Endothelial cell of umbilical vein (primary cell): ENCODE data around the gene GP9. TPM values are rescaled to one million over a fixed set of nuclear protein-coding genes. Genes with fewer than 3 reads are reported as not detected.

Source experiments
- BruUV-seq: library from RNA; stranded (reverse); fragments of 400-500 nt; replicated peaks from 2 replicates; lab custom pipeline; 2021; lab: Mats Ljungman, UMichigan
- CTCF ChIA-PET: fragments of 300-600, 350-600 bp; sonication (Branson Sonifier 250); formaldehyde crosslinking; loops from one replicate; lab custom pipeline; 2021; ENCODE audit warnings: antibody characterized with exemption, inconsistent platforms; lab: Charles Lee
- POLR2A ChIA-PET: fragments of 300-600, 350-600 bp; sonication (Branson Sonifier 250); formaldehyde crosslinking; loops from one replicate; lab custom pipeline; 2021; ENCODE audit warnings: antibody characterized with exemption, inconsistent platforms; lab: Charles Lee
- DNase-seq: peaks from one replicate; pipeline ENCODE4 v3.0.0-alpha.2; 2011; ENCODE audit warnings: low read depth, low spot score
- FAIRE-seq: peaks from 2 replicates; lab custom pipeline; 2011; peaks lifted over from hg19 to GRCh38; lab: Jason Lieb, UNC
- H2AFZ ChIP-seq: 2 replicates; pipeline ENCODE4 v1.6.0; 2012; ENCODE audit warnings: low read depth, low read length, control low read depth, inconsistent platforms
- H3K27ac ChIP-seq: 2 replicates; pipeline ENCODE4 v1.5.1; 2011; ENCODE audit warnings: low read depth, mild to moderate bottlenecking, control low read depth, low read length, moderate library complexity; ENCODE audit not compliant: insufficient read depth
- H3K27me3 ChIP-seq, 2 experiments: 2 replicates each; pipeline versions ENCODE4 v1.6.0 to v1.6.1; 2011; ENCODE audit warnings: low read length in 2 of 2, mixed read lengths in 1 of 2; ENCODE audit not compliant: control insufficient read depth in 2 of 2, insufficient read depth in 2 of 2
- H3K36me3 ChIP-seq, 2 experiments: 2 replicates in 1 of 2; 3 replicates in 1 of 2; pipeline ENCODE4 v1.5.1; 2011; ENCODE audit warnings: low read length in 2 of 2, mild to moderate bottlenecking in 1 of 2, moderate library complexity in 1 of 2; ENCODE audit not compliant: control insufficient read depth in 2 of 2, insufficient read depth in 2 of 2; ENCODE audit errors: extremely low read depth in 1 of 2
- H3K4me1 ChIP-seq: 3 replicates; pipeline ENCODE4 v1.5.1; 2011; ENCODE audit warnings: mild to moderate bottlenecking, low read length; ENCODE audit not compliant: control insufficient read depth, insufficient read depth; ENCODE audit errors: extremely low read depth
- H3K4me2 ChIP-seq: 2 replicates; pipeline ENCODE4 v1.6.1; 2011; ENCODE audit warnings: low read length, control low read depth, mixed read lengths; ENCODE audit not compliant: insufficient read depth
- H3K4me3 ChIP-seq, 3 experiments: fragments of 200-600 bp in 1 of 3; sonication (generic), shearing (Covaris generic) in 1 of 3; replicated peaks in 1 of 3; 2 replicates each; pipeline ENCODE4 v1.5.1; 2011 to 2016; ENCODE audit warnings: control low read depth in 3 of 3, low read length in 3 of 3, mild to moderate bottlenecking in 2 of 3, inconsistent platforms in 1 of 3, low read depth in 1 of 3, moderate library complexity in 1 of 3; ENCODE audit not compliant: insufficient read depth in 1 of 3
- H3K79me2 ChIP-seq: 2 replicates; pipeline ENCODE4 v1.6.0; 2012; ENCODE audit warnings: low read length, inconsistent platforms; ENCODE audit not compliant: control insufficient read depth, insufficient read depth
- H3K9ac ChIP-seq: replicated peaks from 2 replicates; pipeline ENCODE3; 2011; ENCODE audit warnings: low read length, control low read depth; ENCODE audit not compliant: insufficient read depth; ENCODE audit errors: extremely low read depth
- H3K9me1 ChIP-seq: replicated peaks from 3 replicates; pipeline ENCODE4 v1.6.0; 2011; ENCODE audit warnings: mild to moderate bottlenecking, low read length; ENCODE audit not compliant: control insufficient read depth, insufficient read depth; ENCODE audit errors: extremely low read depth
- H3K9me3 ChIP-seq: replicated peaks from 2 replicates; pipeline ENCODE4 v1.5.1; 2012; ENCODE audit warnings: low read length, inconsistent platforms; ENCODE audit not compliant: control insufficient read depth, insufficient read depth
- H4K20me1 ChIP-seq: replicated peaks from 2 replicates; pipeline ENCODE3; 2011; ENCODE audit warnings: mild to moderate bottlenecking, low read length; ENCODE audit not compliant: control insufficient read depth, insufficient read depth; ENCODE audit errors: extremely low read depth
- EZH2 ChIP-seq: IDR thresholded peaks from 2 replicates; pipeline ENCODE4 v1.6.1; 2012; ENCODE audit warnings: borderline replicate concordance, low read depth, mild to moderate bottlenecking, moderate library complexity, low read length, inconsistent platforms; ENCODE audit not compliant: severe bottlenecking
- FOS ChIP-seq: IDR thresholded peaks from 2 replicates; pipeline ENCODE4 v1.6.1; 2011; ENCODE audit warnings: mild to moderate bottlenecking, low read length, moderate library complexity, borderline replicate concordance; ENCODE audit not compliant: insufficient read depth
- GATA2 ChIP-seq: IDR thresholded peaks from 2 replicates; pipeline ENCODE4 v1.7.0; 2011; ENCODE audit warnings: low read depth, mild to moderate bottlenecking, moderate library complexity, mixed read lengths, low read length; ENCODE audit not compliant: insufficient read length, insufficient read depth
- JUN ChIP-seq: IDR thresholded peaks from 2 replicates; pipeline ENCODE4 v1.6.1; 2011; ENCODE audit warnings: borderline replicate concordance, low read depth; ENCODE audit not compliant: insufficient read length, insufficient read depth
- MYC ChIP-seq: IDR thresholded peaks from one replicate; pipeline ENCODE4 v1.6.1; 2011; ENCODE audit warnings: mild to moderate bottlenecking, low read depth, low read length
- POLR2A ChIP-seq: IDR thresholded peaks from 2 replicates; pipeline ENCODE4 v1.6.1; 2012; ENCODE audit warnings: low read depth, mild to moderate bottlenecking, control low read depth, low read length
- POLR2AphosphoS5 ChIP-seq: IDR thresholded peaks from 2 replicates; pipeline ENCODE4 v1.6.1; 2012; ENCODE audit warnings: low read depth, mild to moderate bottlenecking, control low read depth, low read length, moderate library complexity; ENCODE audit not compliant: insufficient read depth
- dilution Hi-C: fragments of 300-500 bp; cut with MboI; formaldehyde crosslinking; loops from one replicate; pipeline ENCODE4 v1.15.0; 2019; ENCODE audit warnings: low sequenced_read_pairs; ENCODE audit not compliant: extremely low pct_ligation_motif_present
- intact Hi-C: fragments of 100-400 bp; cut with micrococcal nuclease; formaldehyde crosslinking; loops from one replicate; pipeline ENCODE4 v1.10.0; 2022
- polyA plus RNA-seq, 4 experiments: library from polyadenylated mRNA; depleted of rRNA in 3 of 4; stranded (reverse) in 3 of 4; unstranded in 1 of 4; fragments of >200 nt; gene quantifications; 2 replicates each; pipeline versions ENCODE4 v1.2.1 to v1.2.3, GENCODE V29; 2011 to 2012; ENCODE audit warnings: missing spikeins in 1 of 4
- total RNA-seq: library from RNA; stranded (reverse); gene quantifications from 2 replicates; pipeline ENCODE4 v1.2.3, GENCODE V29; 2021
- TF ChIP-seq, protein P1 (sequence below): IDR thresholded peaks from 2 replicates; pipeline ENCODE4 v1.6.1; 2011; ENCODE audit not compliant: insufficient read depth, insufficient read length
- TF ChIP-seq, protein P2 (sequence below), 2 donors: IDR thresholded peaks; 1 replicate in 1 of 2; 2 replicates in 1 of 2; pipeline ENCODE4 v1.5.1; 2011; ENCODE audit warnings: low read length in 2 of 2, mild to moderate bottlenecking in 2 of 2, moderate library complexity in 2 of 2, control low read depth in 1 of 2, inconsistent platforms in 1 of 2, low read depth in 1 of 2; ENCODE audit not compliant: insufficient read depth in 1 of 2; ENCODE audit errors: extremely low read depth in 1 of 2

The GP9 gene
- total and polyA plus RNA-seq, 2 donors (not counting 3 experiments of a cell fraction or from before 2014, with no cell fraction given) = not detected

DNA sequence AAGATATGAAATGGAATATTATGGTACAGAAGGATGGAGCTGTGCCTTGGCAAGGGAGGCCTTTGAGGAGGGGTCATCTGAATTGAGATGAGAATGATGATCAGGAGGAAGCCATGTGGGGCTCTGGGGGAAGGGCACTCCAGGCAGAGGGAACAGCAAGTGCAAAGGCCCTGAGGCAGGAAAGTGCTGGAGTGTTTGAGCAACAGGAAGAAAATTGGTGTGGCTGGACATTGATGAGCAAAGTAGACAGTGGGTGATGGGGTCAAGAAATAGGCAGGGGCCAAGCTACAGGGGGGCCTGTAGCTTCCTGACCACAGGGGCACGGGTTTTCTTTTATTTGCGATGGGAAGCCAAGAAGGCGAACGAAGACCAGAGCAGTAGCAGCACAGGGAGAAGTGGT, 3.3 kb upstream of the GP9 start:
- Histone ChIP-seq H3K27me3 (no peaks in the 10 kb centered on the region), H3K4me3 (no peak overlapping the region), H3K79me2 (no peaks in the 10 kb centered on the region), H3K9me3 (no peaks in the 10 kb centered on the region), H3K9me1 (no peaks in the 10 kb centered on the region), H3K4me1 (peaks cover 15% of the 10 kb centered on the region), H2AFZ (no peak overlapping the region), H3K36me3 (no peaks in the 10 kb centered on the region), H4K20me1 (no peaks in the 10 kb centered on the region), H3K9ac (no peak overlapping the region), H3K4me2 (no peak overlapping the region), H3K27ac (no peak overlapping the region)
- DNase-seq (no peak), FAIRE-seq (no peak)
- BruUV-seq = no TSS peak
- dilution Hi-C loops = no loop called here
- ChIA-PET CTCF (no interaction called here), POLR2A (no interaction called here)
- no peak for TF ChIP-seq POLR2AphosphoS5
- TF ChIP-seq POLR2A = no peak
- intact Hi-C loops = no loop called here

DNA sequence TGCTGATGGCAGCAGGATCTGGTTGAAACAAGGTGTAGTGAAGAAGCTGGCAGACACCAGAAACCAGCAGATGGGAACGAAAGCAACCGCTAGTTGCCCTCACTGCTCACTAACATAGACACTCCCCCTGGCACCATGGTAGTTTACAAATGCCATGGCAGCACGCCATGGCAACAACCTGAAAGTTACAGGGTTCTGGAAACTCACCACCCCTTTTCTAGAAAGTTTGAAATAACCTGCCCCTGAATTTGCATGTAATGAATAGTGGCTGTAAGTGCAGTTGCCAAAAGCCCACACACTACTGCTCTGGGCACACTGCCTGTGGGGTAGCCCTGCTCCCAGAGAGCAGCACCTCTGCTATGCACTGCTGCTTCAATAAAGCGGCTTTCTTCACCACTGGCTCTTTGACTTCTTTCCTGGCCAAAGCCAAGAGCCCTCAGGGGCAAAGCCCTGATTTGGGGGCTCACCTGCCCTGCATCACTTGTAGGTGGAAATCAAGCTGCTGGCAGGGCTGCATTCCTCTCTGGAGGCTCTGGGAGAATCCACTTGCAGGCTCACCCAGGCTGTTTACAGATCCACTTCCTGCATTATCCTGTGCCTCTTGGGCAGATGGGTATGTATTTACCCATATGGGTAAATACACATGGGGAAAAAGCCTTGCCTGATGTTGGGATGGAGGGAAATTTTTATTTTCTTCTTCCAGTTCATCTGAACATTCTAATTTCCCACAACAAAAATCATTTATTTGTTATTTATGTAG, 2.0 kb upstream of the GP9 start:
- Histone ChIP-seq H3K4me2 (no peak overlapping the region), H3K9me1 (no peaks in the 10 kb centered on the region), H3K36me3 (no peaks in the 10 kb centered on the region), H3K79me2 (no peaks in the 10 kb centered on the region), H3K9me3 (no peaks in the 10 kb centered on the region), H3K4me1 (peaks cover 11% of the 10 kb centered on the region), H3K4me3 (no peak overlapping the region), H2AFZ (no peak overlapping the region), H3K27me3 (no peaks in the 10 kb centered on the region), H3K27ac (no peak overlapping the region), H4K20me1 (no peaks in the 10 kb centered on the region), H3K9ac (no peak overlapping the region)
- TF ChIP-seq JUN (no peak), EZH2 (no peak), MYC (no peak), POLR2A (no peak), POLR2AphosphoS5 (no peak), FOS (no peak), GATA2 (no peak)
- TF ChIP-seq, protein P1, sequence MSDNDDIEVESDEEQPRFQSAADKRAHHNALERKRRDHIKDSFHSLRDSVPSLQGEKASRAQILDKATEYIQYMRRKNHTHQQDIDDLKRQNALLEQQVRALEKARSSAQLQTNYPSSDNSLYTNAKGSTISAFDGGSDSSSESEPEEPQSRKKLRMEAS = no peak
- TF ChIP-seq, protein P2, sequence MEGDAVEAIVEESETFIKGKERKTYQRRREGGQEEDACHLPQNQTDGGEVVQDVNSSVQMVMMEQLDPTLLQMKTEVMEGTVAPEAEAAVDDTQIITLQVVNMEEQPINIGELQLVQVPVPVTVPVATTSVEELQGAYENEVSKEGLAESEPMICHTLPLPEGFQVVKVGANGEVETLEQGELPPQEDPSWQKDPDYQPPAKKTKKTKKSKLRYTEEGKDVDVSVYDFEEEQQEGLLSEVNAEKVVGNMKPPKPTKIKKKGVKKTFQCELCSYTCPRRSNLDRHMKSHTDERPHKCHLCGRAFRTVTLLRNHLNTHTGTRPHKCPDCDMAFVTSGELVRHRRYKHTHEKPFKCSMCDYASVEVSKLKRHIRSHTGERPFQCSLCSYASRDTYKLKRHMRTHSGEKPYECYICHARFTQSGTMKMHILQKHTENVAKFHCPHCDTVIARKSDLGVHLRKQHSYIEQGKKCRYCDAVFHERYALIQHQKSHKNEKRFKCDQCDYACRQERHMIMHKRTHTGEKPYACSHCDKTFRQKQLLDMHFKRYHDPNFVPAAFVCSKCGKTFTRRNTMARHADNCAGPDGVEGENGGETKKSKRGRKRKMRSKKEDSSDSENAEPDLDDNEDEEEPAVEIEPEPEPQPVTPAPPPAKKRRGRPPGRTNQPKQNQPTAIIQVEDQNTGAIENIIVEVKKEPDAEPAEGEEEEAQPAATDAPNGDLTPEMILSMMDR (IDR thresholded peaks at IDR 0.05; ENCODE audit: extremely low read depth in 1 of 2, insufficient read depth in 1 of 2, low read depth in 1 of 2, low read length in 2 of 2) = no peak
- POLR2A ChIA-PET = no interaction called here
- CTCF ChIA-PET = interaction anchor here (1.1 kb wide), 1 partner anchor 89 kb away, joined by 3 read pairs; no protein-coding TSS in a partner anchor
- BruUV-seq = no TSS peak
- FAIRE-seq = no peak
- dilution Hi-C loops = no loop called here
- DNase-seq = no peak
- intact Hi-C loops = no loop called here
